ENCODE data around the gene MT1G.
A peak's percentile ranks its signal among the peaks of the same experiment; 100 is the strongest.
"Not testable (repeated sequence)": the region's sequence is repeated elsewhere in the genome, so short reads cannot be mapped to it uniquely, and the experiment has no call there.

MT1G gene

DNA sequence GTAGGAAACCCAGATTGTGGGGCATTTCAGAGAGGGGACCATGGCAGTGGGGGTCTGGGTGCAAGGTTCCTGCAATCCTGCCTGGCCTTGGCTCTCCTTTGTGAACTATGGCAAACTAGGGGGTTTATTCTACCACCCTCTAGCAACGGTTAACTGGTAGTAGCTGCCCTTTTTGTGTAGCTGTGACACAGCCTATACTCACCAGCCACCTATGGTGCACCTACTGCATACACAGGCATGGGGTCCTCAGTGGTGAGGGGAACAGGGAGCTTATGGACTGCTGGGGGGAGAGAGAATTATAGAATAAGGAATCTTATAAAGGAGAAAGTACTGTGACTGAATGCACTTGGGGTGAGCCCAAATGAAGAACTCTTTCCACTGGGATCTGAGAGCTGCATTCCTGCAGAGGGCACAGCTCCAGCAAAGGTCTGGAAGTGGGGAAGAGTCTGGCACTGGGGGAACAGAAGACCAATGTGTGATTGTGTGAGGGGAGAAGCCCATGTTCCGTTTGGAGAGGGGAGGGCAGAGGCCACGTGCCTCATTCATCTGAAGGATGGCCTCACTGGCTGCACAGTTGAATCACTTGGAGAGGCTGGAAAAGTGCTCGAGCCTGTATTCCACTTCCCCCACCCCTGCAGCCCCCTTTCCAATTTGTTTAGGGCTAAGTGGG lies 16.5 kb upstream of the MT1G start:
- no peak for DNase-seq

DNA sequence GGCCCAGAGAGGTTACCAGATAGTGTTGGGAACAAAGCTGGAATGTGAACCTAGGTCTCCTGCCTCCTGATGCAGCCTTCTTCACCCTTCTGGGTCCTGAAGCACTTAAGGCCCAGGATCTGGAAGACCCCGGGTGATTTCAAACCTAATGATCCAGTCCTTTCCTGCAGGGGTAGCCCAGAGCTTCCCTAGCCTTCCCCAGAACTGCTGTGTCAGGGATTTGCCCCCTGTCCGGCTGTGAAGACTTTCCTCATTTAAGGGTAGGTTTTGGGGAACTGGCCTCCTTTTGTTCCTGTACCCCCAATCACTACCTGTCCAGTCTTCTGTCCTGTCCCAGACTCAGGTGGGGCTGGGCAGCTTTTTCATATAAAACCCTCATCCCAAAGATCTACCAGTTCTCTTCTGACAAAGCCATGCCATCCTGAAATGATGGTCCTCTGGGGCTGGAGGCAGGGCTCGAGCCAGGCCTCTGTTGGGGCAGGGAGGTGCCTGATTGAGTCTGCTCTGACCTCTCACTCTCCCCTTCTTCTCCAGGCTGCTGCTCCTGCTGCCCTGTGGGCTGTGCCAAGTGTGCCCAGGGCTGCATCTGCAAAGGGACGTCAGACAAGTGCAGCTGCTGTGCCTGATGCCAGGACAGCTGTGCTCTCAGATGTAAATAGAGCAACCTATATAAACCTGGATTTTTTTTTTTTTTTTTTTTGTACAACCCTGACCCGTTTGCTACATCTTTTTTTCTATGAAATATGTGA lies 15.7 kb upstream of the MT1G start:
- no peak for DNase-seq

DNA sequence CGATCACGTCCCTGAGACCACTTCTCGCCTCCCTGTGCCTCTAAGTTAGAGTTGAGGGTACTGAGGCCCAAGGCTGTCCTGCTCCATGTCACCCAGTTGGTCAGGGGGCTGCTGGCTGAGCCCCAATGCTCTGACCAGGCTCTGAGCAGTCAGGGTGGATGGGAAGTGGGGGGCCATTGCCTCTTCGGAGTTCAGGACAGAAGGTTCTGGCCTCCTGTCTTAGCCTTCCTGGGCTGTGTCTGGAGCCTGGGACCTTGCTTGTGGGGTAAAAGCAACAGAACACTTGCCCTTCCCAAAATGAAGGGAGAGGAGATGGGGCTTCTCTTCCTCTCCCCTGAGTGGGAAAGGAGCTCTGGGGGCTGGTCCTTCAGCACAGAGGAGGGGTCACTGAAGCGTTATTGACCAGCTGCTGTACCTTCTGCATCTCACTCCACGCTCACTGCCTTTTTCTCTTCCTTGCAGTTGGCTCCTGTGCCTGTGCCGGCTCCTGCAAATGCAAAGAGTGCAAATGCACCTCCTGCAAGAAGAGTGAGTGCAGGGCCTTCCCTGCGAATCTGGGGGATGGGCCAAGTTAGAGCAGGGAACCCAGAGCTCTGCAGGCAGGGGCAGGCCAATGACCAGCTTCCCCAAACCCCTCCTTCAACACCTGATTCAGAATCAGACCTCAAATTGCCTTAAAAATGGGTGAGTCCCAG lies 15.0 kb upstream of the MT1G start:
- DNase-seq = no peak

DNA sequence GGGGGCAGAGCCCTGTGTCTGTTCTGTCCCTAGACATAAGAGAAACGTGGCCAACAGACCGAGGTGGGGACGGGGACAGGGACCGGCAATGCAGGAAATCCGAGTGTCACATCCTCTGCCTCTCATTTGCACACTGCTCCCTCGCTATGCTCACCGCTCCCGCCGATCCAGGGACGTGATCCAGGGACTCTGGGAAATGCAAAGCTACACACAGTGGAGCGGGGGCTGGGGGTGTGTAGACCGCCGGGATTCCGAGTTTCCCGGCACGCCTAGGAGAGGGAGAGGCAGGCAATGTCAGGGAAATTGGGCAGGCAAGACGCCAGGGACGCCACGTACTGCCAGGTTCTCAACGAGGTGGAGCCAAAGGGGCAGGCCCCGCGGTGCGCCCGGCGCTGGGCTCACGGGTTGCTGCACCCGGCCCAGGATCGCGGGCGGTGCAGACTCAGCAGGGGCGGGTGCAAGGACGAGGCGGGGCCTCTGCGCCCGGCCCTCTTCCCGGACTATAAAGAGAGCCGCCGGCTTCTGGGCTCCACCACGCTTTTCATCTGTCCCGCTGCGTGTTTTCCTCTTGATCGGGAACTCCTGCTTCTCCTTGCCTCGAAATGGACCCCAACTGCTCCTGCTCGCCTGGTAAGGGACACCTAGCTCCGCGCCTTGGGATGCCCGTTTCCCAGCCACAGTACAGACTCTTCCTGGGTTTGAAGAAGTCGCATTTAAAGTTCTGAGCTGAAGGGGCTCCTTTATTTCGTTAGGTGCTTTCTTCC lies 14.3 kb upstream of the MT1G start, which contains the start of gene MT1X:
Gene MT1X, plus strand, starts transcription at position 532 of the 764 bp plus-strand sequence. Its CDS starts 71 bp downstream, at position 603.
- peak; percentile 92 for DNase-seq

DNA sequence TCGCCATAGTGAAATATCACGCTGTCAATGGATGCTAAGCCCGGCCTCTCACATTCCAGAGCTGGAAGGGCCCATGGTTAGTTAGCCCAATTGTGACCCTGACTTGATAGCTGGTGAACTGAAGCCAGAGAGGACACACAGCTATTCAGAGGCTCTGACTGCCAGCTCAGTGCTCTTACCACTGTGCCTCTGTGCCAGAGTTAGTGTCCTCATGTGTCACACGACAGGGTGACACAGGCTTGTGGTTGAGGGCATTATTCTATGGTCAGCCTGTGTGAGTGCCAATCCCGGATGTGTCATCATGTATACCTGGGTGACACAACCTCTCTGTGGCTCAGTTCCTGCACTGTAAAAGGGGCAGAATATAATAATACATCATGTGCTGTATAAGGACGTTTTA lies 12.0 kb upstream of the MT1G start:
- DNase-seq = peak; percentile 50

DNA sequence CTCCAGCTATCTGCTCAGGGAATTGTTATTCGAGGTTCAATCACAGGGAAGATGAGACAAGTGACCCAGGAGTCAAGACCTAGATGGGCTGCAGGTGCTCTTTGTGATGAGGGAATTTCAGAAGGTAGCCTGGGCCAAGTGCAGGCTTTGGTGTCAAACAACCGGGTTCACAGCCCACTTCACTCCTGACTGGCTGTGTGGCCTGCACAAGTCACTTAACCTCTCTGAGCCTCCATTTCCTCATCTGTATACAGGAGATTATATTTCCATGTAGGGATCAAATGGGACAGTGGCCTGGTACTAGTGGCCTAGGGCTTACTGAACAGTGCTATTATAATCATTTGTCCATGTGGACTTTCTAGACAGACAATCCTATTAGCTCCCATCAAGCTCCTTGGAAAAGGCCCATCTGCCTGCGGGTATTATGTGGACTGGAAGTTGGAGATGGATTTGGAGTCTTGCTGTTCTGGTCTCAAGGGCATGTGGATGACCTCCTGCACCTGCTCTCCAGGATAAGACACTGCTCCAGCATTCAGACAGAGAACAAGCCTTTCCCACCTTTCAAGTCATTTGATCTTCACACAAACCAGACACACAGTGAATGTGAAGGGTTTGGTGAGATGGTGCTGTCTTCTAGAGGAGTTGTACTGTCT lies 11.3 kb upstream of the MT1G start:
- no peak for DNase-seq

DNA sequence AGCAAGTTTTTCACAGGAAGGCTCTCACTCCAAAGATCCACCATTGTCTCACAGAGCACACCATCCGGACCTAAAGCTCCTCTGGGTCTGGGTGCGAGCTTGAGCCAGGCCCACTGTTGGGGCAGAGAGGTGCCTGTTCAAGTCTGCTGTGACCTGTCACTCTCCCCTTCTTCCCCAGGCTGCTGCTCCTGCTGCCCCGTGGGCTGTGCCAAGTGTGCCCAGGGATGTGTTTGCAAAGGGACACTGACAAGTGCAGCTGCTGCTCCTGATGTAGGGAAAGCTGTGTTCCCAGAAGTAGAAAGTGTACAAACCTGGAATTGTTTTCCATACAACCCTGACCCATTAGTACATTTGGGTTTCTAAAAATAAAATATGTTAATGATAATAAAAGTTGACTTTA lies 9.6 kb upstream of the MT1G start:
- DNase-seq = no peak

DNA sequence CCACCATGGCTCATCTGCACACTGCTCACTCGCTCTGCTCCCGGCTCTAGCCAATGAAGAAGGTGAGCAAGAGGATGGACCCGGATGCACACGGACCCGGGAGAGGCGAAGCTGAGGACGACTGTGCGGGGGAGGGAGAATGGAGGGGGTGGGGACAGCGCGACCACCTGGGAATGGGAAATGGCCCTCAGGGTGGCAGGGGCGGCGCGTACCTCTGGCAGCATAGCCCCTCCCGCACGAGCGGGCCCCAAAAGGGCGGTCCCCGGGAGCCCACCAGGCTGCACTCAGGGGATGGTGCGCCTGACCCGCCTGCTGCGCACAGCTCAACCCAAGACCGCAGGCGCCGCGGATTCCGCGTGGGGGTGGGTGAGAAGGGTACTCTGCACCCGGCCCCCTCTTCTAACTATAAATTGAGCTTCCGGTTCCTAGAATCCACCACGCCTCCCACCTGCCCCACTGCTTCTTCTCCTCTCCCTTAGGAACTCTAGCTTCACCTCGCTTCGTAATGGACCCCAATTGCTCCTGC lies 7.9 kb upstream of the MT1G start:
- DNase-seq = peak; percentile 47

DNA sequence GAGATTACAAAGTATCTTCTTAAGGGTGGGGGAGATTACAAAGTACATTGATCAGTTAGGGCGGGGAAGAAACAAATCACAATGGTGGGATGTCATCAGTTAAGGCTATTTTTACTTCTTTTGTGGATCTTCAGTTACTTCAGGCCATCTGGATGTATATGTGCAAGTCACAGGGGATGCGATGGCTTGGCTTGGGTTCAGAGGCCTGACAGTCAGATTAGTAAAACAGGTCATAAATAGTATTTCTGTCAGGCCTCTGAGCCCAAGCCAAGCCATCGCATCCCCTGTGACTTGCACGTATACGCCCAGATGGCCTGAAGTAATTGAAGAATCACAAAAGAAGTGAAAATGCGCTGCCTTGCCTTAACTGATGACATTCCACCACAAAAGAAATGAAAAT lies 6.7 kb upstream of the MT1G start:
- not testable (repeated sequence) for DNase-seq

DNA sequence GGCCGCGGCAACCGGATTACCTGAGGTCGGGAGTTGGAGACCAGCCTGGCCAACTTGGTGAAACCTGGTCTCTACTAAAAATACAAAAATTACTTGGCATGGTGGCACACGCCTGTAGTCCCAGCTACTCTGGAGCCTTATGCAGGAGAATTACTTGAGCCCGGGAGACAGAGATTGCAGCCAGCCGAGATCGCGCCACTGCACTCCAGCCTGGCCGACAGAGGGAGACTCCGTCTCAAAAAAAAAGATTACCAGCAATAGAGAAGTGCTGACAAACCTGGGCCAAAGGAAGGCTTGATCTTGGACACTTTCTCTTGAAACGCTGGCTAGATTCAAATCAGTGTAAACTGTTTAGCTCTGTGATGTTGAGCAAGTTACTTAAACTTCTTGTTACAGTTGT lies 6.1 kb upstream of the MT1G start:
- peak; percentile 37 for DNase-seq

DNA sequence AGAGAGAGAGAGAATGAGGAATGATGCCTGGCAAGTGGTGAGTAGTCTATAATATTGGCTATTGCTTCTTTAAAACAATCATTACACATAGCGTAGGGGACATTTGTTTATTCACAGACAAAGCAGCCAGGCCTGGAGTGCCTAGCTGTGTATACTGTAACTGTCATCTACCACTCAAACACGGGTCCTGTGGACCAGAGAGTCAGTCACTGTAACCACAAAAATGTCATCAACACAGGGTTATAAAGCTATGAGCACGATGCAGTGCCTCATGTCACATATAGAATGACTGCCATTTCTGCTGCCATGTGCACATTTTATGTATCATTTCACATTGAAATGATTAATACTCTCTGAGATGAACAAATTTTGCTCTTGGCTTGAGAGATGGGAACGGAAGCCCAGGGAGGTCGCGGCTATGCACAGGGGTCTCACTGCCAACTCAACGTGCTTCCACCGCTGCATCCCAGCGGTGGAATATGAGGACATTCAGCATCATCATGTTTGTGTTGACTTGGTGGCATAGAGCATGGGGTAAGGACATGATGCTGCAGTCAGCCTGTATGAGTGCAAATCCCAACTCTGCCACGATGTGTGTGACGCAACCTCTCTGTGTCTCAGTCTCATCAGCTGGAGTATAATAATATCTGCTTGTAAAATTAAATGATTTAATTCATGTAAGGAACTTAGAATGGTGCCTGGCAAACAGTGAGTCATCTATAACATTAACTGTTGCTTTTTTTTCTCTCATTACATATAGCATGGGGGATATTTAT lies 5.1 kb upstream of the MT1G start:
- DNase-seq = no peak

DNA sequence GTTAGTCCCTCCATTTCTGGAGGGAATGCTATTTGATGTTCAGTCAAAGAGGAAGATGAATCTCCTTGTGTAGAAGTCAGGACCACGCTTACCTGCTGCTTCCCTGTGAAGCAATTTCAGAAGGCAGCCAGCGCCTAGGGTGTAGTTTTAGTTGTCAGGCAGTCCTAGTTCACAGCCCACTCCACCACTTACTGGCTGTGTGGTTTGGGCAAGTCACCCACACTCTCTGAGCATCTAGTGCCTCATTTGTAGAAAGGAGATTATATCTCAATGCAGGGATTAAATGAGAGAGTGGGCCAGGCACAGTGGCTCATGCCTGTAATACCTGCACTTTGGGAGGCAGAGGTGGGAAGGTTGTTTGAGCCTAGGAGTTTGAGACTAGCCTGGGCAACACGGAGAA lies 4.3 kb upstream of the MT1G start:
- DNase-seq = not testable (repeated sequence)

DNA sequence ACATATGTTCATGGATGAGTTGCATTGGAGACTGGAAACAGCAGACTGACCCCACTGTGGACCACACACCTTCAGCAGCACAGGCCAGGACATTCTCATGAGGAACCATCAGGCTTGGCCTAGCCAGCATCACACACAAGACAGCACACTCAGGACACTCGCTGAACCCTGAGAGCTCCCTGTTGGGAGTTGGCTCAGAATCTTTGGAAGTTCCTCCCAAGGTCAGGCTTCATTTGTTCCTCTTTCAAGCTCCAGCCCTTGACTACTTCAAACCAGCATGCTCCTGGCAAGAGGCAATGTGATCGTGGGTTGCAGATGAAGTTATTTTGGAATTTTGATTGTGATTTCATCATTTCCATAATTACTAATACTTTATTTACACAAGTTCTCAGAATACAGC lies 3.8 kb upstream of the MT1G start:
- not testable (repeated sequence) for DNase-seq

DNA sequence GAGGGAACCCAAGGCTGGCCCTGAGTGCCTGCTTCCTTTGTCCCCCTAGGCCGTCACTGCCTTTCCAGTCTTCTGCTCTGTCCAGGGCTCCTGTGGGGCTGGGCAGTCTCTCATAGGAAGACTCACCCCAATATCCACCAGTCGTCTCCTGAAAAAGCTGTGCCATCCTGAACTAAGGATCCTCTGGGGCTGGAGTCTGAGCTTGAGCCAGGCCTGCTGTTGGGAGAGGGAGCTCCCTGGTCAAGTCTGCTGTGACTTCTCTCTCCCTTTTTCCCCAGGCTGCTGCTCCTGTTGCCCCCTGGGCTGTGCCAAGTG lies 2.7 kb upstream of the MT1G start:
- no peak for DNase-seq

DNA sequence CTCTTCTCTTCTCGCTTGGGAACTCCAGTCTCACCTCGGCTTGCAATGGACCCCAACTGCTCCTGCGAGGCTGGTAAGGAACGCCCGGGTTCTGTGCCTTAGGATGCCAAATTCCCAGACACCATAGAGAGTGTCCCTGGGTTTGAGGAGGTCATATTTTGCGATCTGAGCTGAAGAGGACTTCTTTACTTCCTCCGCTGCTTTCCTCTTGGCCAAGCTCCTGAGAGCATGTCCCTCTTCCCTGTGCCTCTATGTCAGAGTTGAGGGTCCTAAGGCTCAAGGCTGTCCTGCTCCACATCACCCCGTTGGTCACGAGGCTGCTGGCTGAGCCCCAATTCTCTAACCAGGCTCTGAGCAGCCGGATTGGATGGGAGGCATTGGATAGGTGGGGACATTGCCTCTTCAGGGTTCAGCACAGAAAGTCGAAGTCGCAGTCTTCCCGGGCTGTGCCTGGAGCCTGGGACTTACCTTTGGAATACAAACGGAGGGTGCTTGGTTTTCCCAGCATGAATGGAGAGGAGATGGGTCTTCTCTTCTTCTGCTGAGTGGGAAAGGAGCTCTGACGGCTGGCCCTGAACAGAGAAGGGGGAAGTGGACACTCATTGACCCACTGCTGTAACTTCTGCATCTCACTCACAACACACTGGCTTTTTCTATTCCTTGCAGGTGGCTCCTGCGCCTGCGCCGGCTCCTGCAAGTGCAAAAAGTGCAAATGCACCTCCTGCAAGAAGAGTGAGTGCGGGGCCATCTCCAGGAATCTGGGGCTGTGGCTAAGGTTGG lies 2.2 kb upstream of the MT1G start:
- no peak for DNase-seq

DNA sequence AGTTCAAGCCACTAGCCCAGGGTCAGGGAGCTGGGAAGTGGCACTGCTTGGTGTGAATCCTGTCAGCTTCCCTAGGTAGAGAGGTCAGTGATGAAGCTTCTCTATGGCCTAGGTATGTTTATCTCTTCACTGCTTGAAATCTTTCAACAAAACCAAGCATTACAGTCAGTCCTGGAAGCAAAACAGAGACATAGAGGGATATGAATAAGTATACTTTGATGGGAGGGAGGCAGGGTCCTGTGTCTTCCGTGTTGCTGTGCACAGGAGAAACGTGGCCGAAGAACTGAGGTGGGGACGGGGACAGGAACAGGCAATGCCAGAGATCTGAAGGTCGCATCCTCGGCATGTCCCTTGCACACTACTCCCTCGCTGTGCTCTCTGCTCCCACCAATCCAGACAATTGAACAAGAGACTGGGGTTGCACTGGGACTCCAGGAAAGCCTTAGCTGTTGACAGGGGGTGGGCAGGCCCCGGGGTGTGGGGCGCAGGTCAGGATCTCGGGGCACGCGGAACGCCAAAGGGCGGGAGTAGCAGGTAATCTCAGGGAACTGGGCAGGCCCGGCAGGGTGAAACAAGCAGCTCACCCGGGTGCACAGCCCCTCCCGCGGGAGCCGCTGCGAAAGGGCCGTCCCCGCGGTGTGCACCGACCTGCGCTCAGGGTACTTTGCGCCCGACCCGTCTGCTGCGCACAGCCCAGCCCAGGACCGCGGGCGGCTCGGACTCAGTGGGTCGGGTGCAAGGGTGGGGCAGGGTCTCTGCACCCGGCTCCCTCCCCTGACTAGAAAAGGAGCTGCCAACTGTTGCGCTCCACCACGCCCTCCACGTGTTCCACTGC lies 1.4 kb upstream of the MT1G start, which contains the start of gene MT1H:
Gene MT1H, plus strand, starts transcription at position 810 of the 835 bp plus-strand sequence. CDS start 71 bp downstream, outside the sequence.
- DNase-seq = peak; percentile 36

DNA sequence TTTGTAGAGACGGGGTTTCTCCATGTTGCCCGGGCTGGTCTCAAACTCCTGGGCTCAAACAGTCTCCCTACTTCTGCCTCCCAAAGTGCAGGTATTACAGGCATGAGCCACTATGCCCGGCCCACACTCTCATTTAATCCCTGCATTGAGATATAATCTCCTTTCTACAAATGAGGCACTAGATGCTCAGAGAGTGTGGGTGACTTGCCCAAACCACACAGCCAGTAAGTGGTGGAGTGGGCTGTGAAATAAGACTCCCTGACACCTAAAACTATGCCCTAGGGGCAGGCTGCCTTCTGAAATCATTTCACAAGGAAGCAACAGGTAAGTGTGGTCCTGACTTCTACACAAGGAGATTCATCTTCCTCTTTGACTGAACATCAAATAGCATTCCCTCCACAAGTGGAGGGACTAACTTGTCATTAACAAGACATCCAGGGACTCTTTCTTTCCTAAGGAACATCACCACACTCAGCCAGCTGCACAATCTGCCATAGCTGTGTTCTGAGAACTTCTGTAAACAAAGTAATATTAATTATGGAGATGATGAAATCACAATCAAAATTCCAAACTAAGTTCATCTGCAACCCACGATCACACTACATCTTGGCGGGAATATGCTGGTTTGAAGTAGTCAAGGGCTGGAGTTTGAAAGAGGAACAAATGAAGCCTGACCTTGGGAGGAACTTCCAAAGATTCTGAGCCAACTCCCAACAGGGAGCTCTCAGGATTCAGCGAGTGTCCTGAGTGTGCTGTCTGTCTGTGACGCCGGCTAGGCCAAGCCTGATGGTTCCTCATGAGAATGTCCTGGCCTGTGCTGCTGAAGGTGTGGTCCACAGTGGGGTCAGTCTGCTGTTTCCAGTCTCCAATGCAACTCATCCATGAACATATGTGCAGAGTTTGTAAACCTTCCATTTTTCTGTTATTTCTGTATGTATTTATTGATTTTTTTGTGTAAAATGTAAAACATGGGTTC lies 2.3 kb downstream of the MT1G start:
- not testable (repeated sequence) for DNase-seq

DNA sequence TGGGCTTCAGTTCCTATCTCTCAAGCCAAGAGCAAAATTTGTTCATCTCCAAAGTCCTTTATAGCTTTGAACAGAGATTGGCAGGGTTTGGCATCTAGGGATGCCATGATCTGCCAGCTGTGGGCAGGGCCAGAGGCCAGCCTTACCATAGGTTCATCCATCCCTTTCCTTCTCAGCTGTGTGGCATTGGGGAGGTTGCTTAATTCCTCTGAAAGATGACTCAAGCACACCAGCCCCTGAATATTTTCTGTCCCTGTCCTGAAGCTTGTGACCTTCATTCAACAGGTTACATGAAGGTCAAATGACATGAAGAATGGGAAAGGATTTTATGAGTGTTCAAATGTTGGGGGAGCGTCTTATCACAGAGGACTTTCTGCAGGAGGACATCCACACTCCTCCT lies 3.4 kb downstream of the MT1G start:
- DNase-seq = no peak

Measured in stimulated activated CD4-positive, alpha-beta T cell treated with anti-CD3 and anti-CD28 coated beads, Interleukin-1b, Interleukin-23, amount 100 ng/mL, for 48 hours (primary cell).